ENCODE data around the gene SEC14L2.

GRCh38 chr22:30357236-30357570 lies 39.6 kb upstream of the SEC14L2 start:
- TF ChIP-seq CTCF (IDR thresholded peaks at IDR 0.05; ENCODE audit: insufficient read depth, low read length, poor library complexity, severe bottlenecking) (no peak), EZH2phosphoT487 (conservative IDR thresholded peaks at IDR 0.05; ENCODE audit: low read length) (no peak)
